Vagina (tissue), 2 donors: ENCODE data around the gene SLX4IP.

Experiments
- CTCF ChIP-seq, 3 experiments: fragments of 450-650 bp in 2 of 3; fragments of 200-600 bp in 1 of 3; sonication (generic) in 1 of 3; IDR thresholded peaks; one replicate each; pipeline ENCODE4 v1.5.1; 2017 to 2019; ENCODE audit warnings: antibody characterized with exemption in 3 of 3, mild to moderate bottlenecking in 2 of 3, moderate library complexity in 2 of 3
- POLR2AphosphoS5 ChIP-seq, 2 donors: sonication (generic); formaldehyde crosslinking; IDR thresholded peaks; one replicate each; pipeline ENCODE4 v1.9.0; 2017; ENCODE audit warnings: antibody characterized with exemption in 2 of 2, mild to moderate bottlenecking in 2 of 2, low read depth in 1 of 2; ENCODE audit not compliant: insufficient read depth in 1 of 2

DNA sequence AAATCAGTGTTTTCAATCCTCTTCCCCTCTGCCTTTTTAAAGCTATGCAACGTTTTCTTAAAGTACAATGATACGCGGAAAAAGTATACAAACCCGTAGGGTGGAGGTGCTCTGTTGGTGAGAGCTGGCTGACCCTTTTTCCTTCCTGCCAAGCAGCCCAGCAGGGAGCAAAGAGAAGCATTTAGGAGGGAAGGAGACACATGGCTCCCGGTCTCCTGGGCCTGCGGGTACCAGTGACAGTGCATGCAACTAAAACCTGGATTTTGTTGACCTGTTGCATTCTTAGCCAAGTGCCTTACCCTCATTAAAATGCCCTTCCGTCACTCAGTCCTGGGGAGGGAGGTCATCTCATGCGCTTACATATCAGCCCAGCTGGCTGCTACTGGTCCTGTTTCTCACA lies 87.2 kb downstream of the SLX4IP start:
- TF ChIP-seq CTCF (IDR thresholded peaks at IDR 0.05) = no peak
- TF ChIP-seq POLR2AphosphoS5 (IDR thresholded peaks at IDR 0.05; ENCODE audit: insufficient read depth in 1 of 2, low read depth in 1 of 2) = no peak
